Spleen (tissue), 11 donors: ENCODE data around the gene MYL5. TPM values are rescaled to one million over a fixed set of nuclear protein-coding genes. Genes with fewer than 3 reads are reported as not detected.
A peak's percentile ranks its signal among the peaks of the same experiment; 100 is the strongest.

Experiments
- DNase-seq: peaks from one replicate; pipeline ENCODE4 v3.0.0-alpha.2; 2020
- H3K27ac ChIP-seq, 8 donors: fragments of 200-600 bp; sonication (generic) in 7 of 8; 1 replicate in 4 of 8; 2 replicates in 4 of 8; pipeline versions ENCODE4 v1.5.0 to v1.8.0; 2016 to 2021; ENCODE audit warnings: inconsistent platforms in 4 of 8, mild to moderate bottlenecking in 4 of 8, moderate library complexity in 1 of 8
- H3K27me3 ChIP-seq, 7 donors: fragments of 200-600 bp; sonication (generic) in 6 of 7; replicated peaks in 1 of 7; 1 replicate in 4 of 7; 2 replicates in 3 of 7; pipeline versions ENCODE4 v1.5.0 to v1.8.0; 2016 to 2021; ENCODE audit warnings: inconsistent platforms in 3 of 7, mild to moderate bottlenecking in 1 of 7
- H3K36me3 ChIP-seq, 6 donors: fragments of 200-600 bp; sonication (generic) in 5 of 6; 1 replicate in 4 of 6; 2 replicates in 2 of 6; pipeline versions ENCODE4 v1.5.0 to v1.8.0; 2016 to 2021; ENCODE audit warnings: inconsistent platforms in 2 of 6
- H3K4me1 ChIP-seq, 6 donors: fragments of 200-600 bp; sonication (generic) in 5 of 6; 1 replicate in 3 of 6; 2 replicates in 3 of 6; pipeline versions ENCODE4 v1.5.0 to v1.8.0; 2016 to 2021; ENCODE audit warnings: inconsistent platforms in 3 of 6
- H3K4me3 ChIP-seq, 8 donors: fragments of 200-600 bp; sonication (generic) in 7 of 8; 1 replicate in 4 of 8; 2 replicates in 4 of 8; pipeline versions ENCODE4 v1.5.0 to v1.8.0; 2016 to 2021; ENCODE audit warnings: inconsistent platforms in 4 of 8, mild to moderate bottlenecking in 4 of 8, moderate library complexity in 2 of 8
- H3K9me3 ChIP-seq, 8 donors: fragments of 200-600 bp; sonication (generic) in 7 of 8; 1 replicate in 4 of 8; 2 replicates in 4 of 8; pipeline versions ENCODE4 v1.5.0 to v1.8.0; 2016 to 2021; ENCODE audit warnings: inconsistent platforms in 4 of 8
- CTCF ChIP-seq, 11 experiments: fragments of 200-600 bp in 7 of 11; fragments of 450-650 bp in 4 of 11; sonication (generic) in 4 of 11; IDR thresholded peaks in 8 of 11; conservative IDR thresholded peaks in 3 of 11; 1 replicate in 7 of 11; 2 replicates in 4 of 11; pipeline versions ENCODE4 v1.4.0 to v1.8.0; 2016 to 2021; ENCODE audit warnings: antibody characterized with exemption in 11 of 11, inconsistent platforms in 4 of 11, mild to moderate bottlenecking in 1 of 11
- POLR2A ChIP-seq, 3 donors: fragments of 450-650 bp; IDR thresholded peaks; one replicate each; pipeline ENCODE4 v1.5.1; 2017; ENCODE audit warnings: antibody characterized with exemption in 3 of 3, mild to moderate bottlenecking in 1 of 3
- POLR2AphosphoS5 ChIP-seq, 3 donors: sonication (generic); formaldehyde crosslinking; IDR thresholded peaks; one replicate each; pipeline ENCODE4 v1.5.1; 2017; ENCODE audit warnings: antibody characterized with exemption in 3 of 3
- WGBS, 5 donors: extraction: QIAGEN DNeasy Blood & Tissue Kit in 3 of 5; methylation state at CpG; one replicate each; pipeline versions ENCODE4 v1.1.5 to v1.1.7; 2013 to 2018; 5-methylcytosine and 5-hydroxymethylcytosine counted together
- intact Hi-C: fragments of 100-400 bp; cut with DNase I; formaldehyde crosslinking; loops from one replicate; pipeline ENCODE4 v1.15.0; 2023; ENCODE audit warnings: low total_unique reads
- polyA plus RNA-seq, 3 donors: library from polyadenylated mRNA; stranded (reverse); fragments of 200-250 nt; gene quantifications; one replicate each; pipeline ENCODE4 v1.2.1, GENCODE V29; 2013
- total RNA-seq, 7 donors: library from RNA; depleted of rRNA in 3 of 7; stranded (reverse); fragments of >200 nt in 3 of 7; fragmentation: NEBNext Ultra II Directional in 4 of 7; extraction: Animal tissue kit (Norgen Biotek cat#: 25700) in 4 of 7; gene quantifications; one replicate each; pipeline versions ENCODE4 v1.1.0 to v1.2.1, GENCODE V29; 2016 to 2021
- donor health status: healthy with polysubstance abuse.
- donor health status: DM: no; HTN: no; CAD: no; lungs with moderate emphysema.
- donor health status: DM: no; HTN: no; CAD: no.
- donor health status: Bipolar disorder and iron deficiency.
- donor health status: healthy.
- donor health status: DM: no; HTN: no; CAD: no.
- donor health status: DM: yes; HTN: yes; CAD: no.

Gene MYL5
- total and polyA plus RNA-seq, 10 donors, result 9.2 to 32.6 (median 19.2) TPM

DNA sequence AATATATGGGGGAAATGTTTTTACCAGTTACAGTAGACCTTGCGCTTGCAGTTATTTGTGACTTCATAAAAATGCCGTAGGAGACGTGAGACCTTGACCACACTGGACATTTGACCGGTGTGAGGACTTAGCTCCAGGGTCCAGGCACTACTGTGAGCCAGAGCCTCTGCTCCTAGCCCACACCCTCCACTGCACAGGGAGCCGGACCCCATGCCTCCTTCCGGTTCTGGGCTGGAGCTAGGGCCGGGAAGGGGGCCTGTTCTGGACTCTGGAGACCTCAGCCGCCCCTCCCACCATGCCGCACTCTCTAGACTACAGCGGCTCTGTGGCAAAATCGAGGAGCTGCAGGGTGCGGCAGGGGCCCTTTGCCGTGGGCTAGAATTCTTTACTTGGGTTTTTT, 36.6 kb downstream of the MYL5 start:
- Histone ChIP-seq H3K4me3 (peak overlapping the region in 1 of 8 donors; percentile 35), H3K27me3 (no peaks in the 10 kb centered on the region), H3K9me3 (no peaks in the 10 kb centered on the region), H3K4me1 (peaks cover 12 to 85% (median 34%) of the 10 kb centered on the region in 6 donors), H3K36me3 (peaks cover 0 to 32% (median 4%) of the 10 kb centered on the region in 6 donors), H3K27ac (peak overlapping the region in 4 of 8 donors; percentile 70 to 77 (median 71))
- intact Hi-C loops, result no loop called here
- TF ChIP-seq CTCF (IDR thresholded peaks at IDR 0.05 in 8 of 11, conservative IDR thresholded peaks at IDR 0.05 in 3 of 11), result no peak
- TF ChIP-seq POLR2AphosphoS5 (IDR thresholded peaks at IDR 0.05), result no peak
- no peak for TF ChIP-seq POLR2A (IDR thresholded peaks at IDR 0.05)
- no peak for DNase-seq
- 88 to 93% (median 91%) methylated on average over 13 of the region's 13 CpGs for WGBS, 5 donors

DNA sequence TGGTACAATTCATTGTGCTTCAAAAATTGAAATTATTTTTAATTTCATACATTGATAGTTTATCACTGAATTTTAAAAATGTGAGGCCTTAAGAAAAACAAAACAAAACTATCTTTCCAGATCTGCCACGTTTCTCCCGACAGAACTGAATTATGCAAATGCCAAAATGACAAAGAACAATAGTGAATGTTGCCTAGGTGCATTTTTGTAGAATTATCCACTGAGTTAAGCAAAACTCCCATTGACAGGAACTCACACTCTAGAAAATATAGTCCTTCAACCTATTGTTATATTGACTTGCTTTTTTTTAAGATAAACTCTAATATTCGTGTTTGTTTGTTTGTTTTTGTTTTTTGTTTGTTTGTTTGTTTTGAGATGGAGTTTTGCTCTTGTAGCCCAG, 37.8 kb downstream of the MYL5 start:
- intact Hi-C loops, result no loop called here
- Histone ChIP-seq H3K9me3 (no peaks in the 10 kb centered on the region), H3K4me3 (no peak overlapping the region), H3K27me3 (no peaks in the 10 kb centered on the region), H3K4me1 (peaks cover 8 to 74% (median 30%) of the 10 kb centered on the region in 6 donors), H3K27ac (no peak overlapping the region), H3K36me3 (peaks cover 0 to 32% (median 4%) of the 10 kb centered on the region in 6 donors)
- TF ChIP-seq CTCF (IDR thresholded peaks at IDR 0.05 in 8 of 11, conservative IDR thresholded peaks at IDR 0.05 in 3 of 11), result no peak
- TF ChIP-seq POLR2AphosphoS5 (IDR thresholded peaks at IDR 0.05), result no peak
- TF ChIP-seq POLR2A (IDR thresholded peaks at IDR 0.05), result no peak
- 72 to 87% (median 79%) methylated on average over 3 of the region's 3 CpGs for WGBS, 5 donors
- no peak for DNase-seq

DNA sequence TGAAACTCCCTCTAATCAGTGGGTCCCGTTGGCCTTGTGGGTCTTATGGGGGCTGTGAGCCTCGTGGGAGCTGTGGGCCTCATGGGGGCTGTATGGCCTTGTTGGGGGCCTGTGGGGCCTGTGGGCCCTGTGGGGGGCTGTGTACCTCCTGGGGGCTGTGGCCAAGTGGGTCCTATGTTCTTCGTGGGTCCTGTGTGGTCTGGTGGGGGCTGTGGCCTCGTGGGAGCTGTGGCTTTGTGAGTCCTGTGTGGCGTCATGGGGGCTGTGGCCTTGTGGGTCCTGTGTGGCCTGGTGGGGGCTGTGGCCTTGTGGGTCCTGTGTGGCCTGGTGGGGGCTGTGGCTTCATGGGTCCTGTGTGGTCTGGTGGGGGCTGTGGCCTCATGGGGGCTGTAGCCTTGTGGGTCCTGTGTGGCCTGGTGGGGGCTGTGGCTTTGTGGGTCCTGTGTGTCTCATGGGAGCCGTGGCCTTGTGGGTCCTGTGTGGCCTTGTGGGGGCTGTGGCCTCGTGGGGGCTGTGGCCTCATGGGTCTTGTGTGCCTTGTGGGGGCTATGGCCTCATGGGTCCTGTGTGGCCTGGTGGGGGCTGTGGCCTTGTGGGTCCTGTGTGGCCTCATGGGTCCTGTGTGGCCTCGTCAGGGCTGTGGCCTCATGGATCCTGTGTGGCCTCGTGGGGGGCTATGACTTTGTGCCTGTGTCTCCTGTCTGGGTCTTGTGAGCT, 38.7 kb downstream of the MYL5 start:
- peaks cover 0 to 31% (median 4%) of the 10 kb centered on the region in 6 donors for H3K36me3 ChIP-seq
- H3K4me1 ChIP-seq, result peaks cover 4 to 74% (median 29%) of the 10 kb centered on the region in 6 donors
- no peak overlapping the region for H3K27ac ChIP-seq
- intact Hi-C loops, result no loop called here
- no peak for DNase-seq
- TF ChIP-seq POLR2AphosphoS5 (IDR thresholded peaks at IDR 0.05) (no peak), POLR2A (IDR thresholded peaks at IDR 0.05) (no peak), CTCF (IDR thresholded peaks at IDR 0.05 in 8 of 11, conservative IDR thresholded peaks at IDR 0.05 in 3 of 11) (no peak)
- no peaks in the 10 kb centered on the region for H3K27me3 ChIP-seq
- 63 to 77% (median 75%) methylated on average over 7 to 9 of the region's 9 CpGs for WGBS, 5 donors
- H3K4me3 ChIP-seq, result no peak overlapping the region
- no peaks in the 10 kb centered on the region for H3K9me3 ChIP-seq

GRCh38 chr4:714087-714486, 39.7 kb downstream of the MYL5 start:
- no peak overlapping the region for H3K4me3 ChIP-seq
- H3K27me3 ChIP-seq, result no peaks in the 10 kb centered on the region
- H3K36me3 ChIP-seq, result peaks cover 0 to 26% (median 4%) of the 10 kb centered on the region in 6 donors
- TF ChIP-seq POLR2AphosphoS5 (IDR thresholded peaks at IDR 0.05) (no peak), POLR2A (IDR thresholded peaks at IDR 0.05) (no peak), CTCF (IDR thresholded peaks at IDR 0.05 in 8 of 11, conservative IDR thresholded peaks at IDR 0.05 in 3 of 11) (no peak)
- no peak for DNase-seq
- WGBS, 5 donors, result 90 to 94% (median 92%) methylated on average over 18 of the region's 18 CpGs
- H3K27ac ChIP-seq, result no peak overlapping the region
- no peaks in the 10 kb centered on the region for H3K9me3 ChIP-seq
- intact Hi-C loops, result no loop called here
- peaks cover 0 to 74% (median 22%) of the 10 kb centered on the region in 6 donors for H3K4me1 ChIP-seq
